ENCODE measurements around the gene CFAP410. TPM values are rescaled to one million over a fixed set of nuclear protein-coding genes. Genes with fewer than 3 reads are reported as not detected.
"Not testable (repeated sequence)": the region's sequence is repeated elsewhere in the genome, so short reads cannot be mapped to it uniquely, and the experiment has no call there.

Gene CFAP410
- total RNA-seq, 1 experiment from 2014 or later: 16.5 TPM

- CTCF ChIA-PET: interaction anchor here (1.0 kb wide), 1 partner anchor 11 kb away, joined by 3 read pairs; no protein-coding TSS in a partner anchor
- no peak overlapping the region for H3K4me3 Mint-ChIP-seq (ENCODE audit: unreplicated experiment)
Measured at GRCh38 chr21:44304011-44304616, 35.1 kb downstream of the CFAP410 start.

GRCh38 chr21:44303490-44303981 is 35.7 kb downstream of the CFAP410 start:
- ChIA-PET POLR2A (interaction anchor here (1.6 kb wide), 1 partner anchor 35 kb away, joined by 5 read pairs; the partner anchor contains the start of gene CFAP410), CTCF (interaction anchor here (1.0 kb wide), 1 partner anchor 12 kb away, joined by 3 read pairs; no protein-coding TSS in a partner anchor)
- Histone ChIP-seq H3K36me3 (ENCODE audit: control insufficient read depth, insufficient read depth, low read length) (peaks cover 2% of the 10 kb centered on the region; the same call in 1 of the 2 replicates), H3K4me1 (peaks cover 34% of the 10 kb centered on the region), H3K9me3 (no peaks in the 10 kb centered on the region), H3K27me3 (replicated peaks; ENCODE audit: control insufficient read depth, insufficient read depth, low read length) (no peaks in the 10 kb centered on the region), H3K4me3 (ENCODE audit: low read depth, low read length) (no peak overlapping the region)
- H3K4me3 Mint-ChIP-seq (ENCODE audit: unreplicated experiment): peak overlapping the region; percentile 38
- no peak for TF ChIP-seq CTCF (IDR thresholded peaks at IDR 0.05; ENCODE audit: insufficient read depth in 1 of 2, low read depth in 1 of 2, low read length in 1 of 2, severe bottlenecking in 1 of 2, unreplicated experiment in 1 of 2)
- no peaks in the 10 kb centered on the region for H3K27me3 Mint-ChIP-seq (ENCODE audit: insufficient read depth, unreplicated experiment)
- peaks cover 20% of the 10 kb centered on the region for H3K36me3 Mint-ChIP-seq (ENCODE audit: insufficient read depth, unreplicated experiment)
- no TSS peak for BruUV-seq (replicated peaks)
- intact Hi-C loops (cut with micrococcal nuclease; ENCODE audit: unreplicated experiment): no loop called here
- H3K4me1 Mint-ChIP-seq (ENCODE audit: low read depth, unreplicated experiment): peaks cover 16% of the 10 kb centered on the region
- H3K9me3 Mint-ChIP-seq (ENCODE audit: unreplicated experiment): no peaks in the 10 kb centered on the region
- DNase-seq: peak; percentile 29 to 75
- no peak overlapping the region for H3K27ac Mint-ChIP-seq (ENCODE audit: unreplicated experiment)

More at GRCh38 chr21:44304011-44304616, 35.1 kb downstream of the CFAP410 start:
- Histone ChIP-seq H3K4me1 (peaks cover 34% of the 10 kb centered on the region), H3K36me3 (ENCODE audit: control insufficient read depth, insufficient read depth, low read length) (peaks cover 2% of the 10 kb centered on the region; the same call in 1 of the 2 replicates), H3K9me3 (no peaks in the 10 kb centered on the region), H3K4me3 (ENCODE audit: low read depth, low read length) (no peak overlapping the region), H3K27me3 (replicated peaks; ENCODE audit: control insufficient read depth, insufficient read depth, low read length) (no peaks in the 10 kb centered on the region)
- Mint-ChIP-seq H3K36me3 (ENCODE audit: insufficient read depth, unreplicated experiment) (peaks cover 20% of the 10 kb centered on the region), H3K27me3 (ENCODE audit: insufficient read depth, unreplicated experiment) (no peaks in the 10 kb centered on the region), H3K27ac (ENCODE audit: unreplicated experiment) (peak overlapping the region; percentile 23), H3K4me1 (ENCODE audit: low read depth, unreplicated experiment) (peaks cover 16% of the 10 kb centered on the region), H3K9me3 (ENCODE audit: unreplicated experiment) (no peaks in the 10 kb centered on the region)
- DNase-seq: no peak
- TF ChIP-seq CTCF (IDR thresholded peaks at IDR 0.05; ENCODE audit: insufficient read depth in 1 of 2, low read depth in 1 of 2, low read length in 1 of 2, severe bottlenecking in 1 of 2, unreplicated experiment in 1 of 2): no peak
- BruUV-seq (replicated peaks): no TSS peak
- POLR2A ChIA-PET: interaction anchor here (1.6 kb wide), 1 partner anchor 35 kb away, joined by 5 read pairs; the partner anchor contains the start of gene CFAP410
- intact Hi-C loops (cut with micrococcal nuclease; ENCODE audit: unreplicated experiment): no loop called here

GRCh38 chr21:44302573-44303401 is 36.4 kb downstream of the CFAP410 start:
- H3K27ac Mint-ChIP-seq (ENCODE audit: unreplicated experiment): not testable (repeated sequence)
- POLR2A ChIA-PET: interaction anchor here (1.6 kb wide), 1 partner anchor 36 kb away, joined by 5 read pairs; the partner anchor contains the start of gene CFAP410
- TF ChIP-seq CTCF (IDR thresholded peaks at IDR 0.05; ENCODE audit: insufficient read depth in 1 of 2, low read depth in 1 of 2, low read length in 1 of 2, severe bottlenecking in 1 of 2, unreplicated experiment in 1 of 2): peak in 1 of 2 experiments; percentile 13

More at GRCh38 chr21:44302573-44303401, 36.4 kb downstream of the CFAP410 start:
- Mint-ChIP-seq H3K4me1 (ENCODE audit: low read depth, unreplicated experiment) (peaks cover 16% of the 10 kb centered on the region), H3K36me3 (ENCODE audit: insufficient read depth, unreplicated experiment) (peaks cover 15% of the 10 kb centered on the region), H3K4me3 (ENCODE audit: unreplicated experiment) (peak overlapping the region; percentile 38)
- H3K9me3 Mint-ChIP-seq (ENCODE audit: unreplicated experiment); H3K27me3 ChIP-seq (replicated peaks; ENCODE audit: control insufficient read depth, insufficient read depth, low read length); H3K9me3 ChIP-seq; H3K27me3 Mint-ChIP-seq (ENCODE audit: insufficient read depth, unreplicated experiment); CTCF ChIA-PET; H3K36me3 ChIP-seq (ENCODE audit: control insufficient read depth, insufficient read depth, low read length); H3K4me3 ChIP-seq (ENCODE audit: low read depth, low read length); intact Hi-C loops (cut with micrococcal nuclease; ENCODE audit: unreplicated experiment); BruUV-seq (replicated peaks): not testable (repeated sequence)
- peaks cover 34% of the 10 kb centered on the region for H3K4me1 ChIP-seq
- peak; percentile 37 to 71 for DNase-seq

Data from Caco-2 (cell line).